Ecto neural progenitor cell (in vitro differentiated cells): Measurements from ENCODE around the gene CHCHD3.

Experiments used
- DNase-seq: peaks from one replicate; pipeline ENCODE4 v3.0.0-alpha.2; 2018; ENCODE audit warnings: low spot score

Gene CHCHD3

GRCh38 chr7:132742189-132742612 is 339.7 kb downstream of the CHCHD3 start:
- DNase-seq: no peak

GRCh38 chr7:132740176-132740575 is 341.7 kb downstream of the CHCHD3 start:
- no peak for DNase-seq

- no peak for DNase-seq
These were observed 342.5 kb downstream of the CHCHD3 start for GRCh38 chr7:132739271-132739955.

GRCh38 chr7:132738254-132738653 is 343.6 kb downstream of the CHCHD3 start:
- no peak for DNase-seq

- no peak for DNase-seq
These were observed 346.4 kb downstream of the CHCHD3 start for GRCh38 chr7:132735476-132735875.
